ENCODE results near the gene HNRNPAB.
"Not testable (repeated sequence)": the region's sequence is repeated elsewhere in the genome, so short reads cannot be mapped to it uniquely, and the experiment has no call there.

Gene HNRNPAB

GRCh38 chr5:178196281-178196812, 8.0 kb upstream of the HNRNPAB start:
- no peak for DNase-seq (ENCODE audit: extremely low read depth in 1 of 2, low read depth in 1 of 2)

- no peak for DNase-seq (ENCODE audit: extremely low read depth in 1 of 2, low read depth in 1 of 2)
Measured at GRCh38 chr5:178196986-178197385, 7.3 kb upstream of the HNRNPAB start.

- DNase-seq (ENCODE audit: extremely low read depth in 1 of 2, low read depth in 1 of 2) = not testable (repeated sequence)
Measured at GRCh38 chr5:178198151-178198550, 6.2 kb upstream of the HNRNPAB start.

- DNase-seq (ENCODE audit: extremely low read depth in 1 of 2, low read depth in 1 of 2) = no peak
Measured at GRCh38 chr5:178198706-178199105, 5.6 kb upstream of the HNRNPAB start.

- no peak for DNase-seq (ENCODE audit: extremely low read depth in 1 of 2, low read depth in 1 of 2)
Measured at GRCh38 chr5:178199581-178200434, 4.5 kb upstream of the HNRNPAB start.

GRCh38 chr5:178201221-178201926, 3.0 kb upstream of the HNRNPAB start:
- no peak for DNase-seq (ENCODE audit: extremely low read depth in 1 of 2, low read depth in 1 of 2)

- DNase-seq (ENCODE audit: extremely low read depth in 1 of 2, low read depth in 1 of 2) = no peak
Measured at GRCh38 chr5:178201927-178202235, 2.5 kb upstream of the HNRNPAB start.

- DNase-seq (ENCODE audit: extremely low read depth in 1 of 2, low read depth in 1 of 2) = no peak
Measured at GRCh38 chr5:178202541-178202940, 1.8 kb upstream of the HNRNPAB start.

GRCh38 chr5:178203670-178204181, 607 bp upstream of the HNRNPAB start:
- DNase-seq (ENCODE audit: extremely low read depth in 1 of 2, low read depth in 1 of 2) = no peak

GRCh38 chr5:178204935-178205748, 809 bp downstream of the HNRNPAB start:
- DNase-seq (ENCODE audit: extremely low read depth in 1 of 2, low read depth in 1 of 2) = peak in 1 of 2 donors; percentile 53

GRCh38 chr5:178205749-178206047, 1.4 kb downstream of the HNRNPAB start:
- no peak for DNase-seq (ENCODE audit: extremely low read depth in 1 of 2, low read depth in 1 of 2)

- DNase-seq (ENCODE audit: extremely low read depth in 1 of 2, low read depth in 1 of 2) = no peak
Measured at GRCh38 chr5:178206166-178207101, 2.1 kb downstream of the HNRNPAB start.

GRCh38 chr5:178207183-178207916, 3.0 kb downstream of the HNRNPAB start:
- DNase-seq (ENCODE audit: extremely low read depth in 1 of 2, low read depth in 1 of 2) = no peak

GRCh38 chr5:178207917-178208280, 3.6 kb downstream of the HNRNPAB start:
- DNase-seq (ENCODE audit: extremely low read depth in 1 of 2, low read depth in 1 of 2) = no peak

- no peak for DNase-seq (ENCODE audit: extremely low read depth in 1 of 2, low read depth in 1 of 2)
Measured at GRCh38 chr5:178208540-178209227, 4.4 kb downstream of the HNRNPAB start.

GRCh38 chr5:178209334-178210072, 5.2 kb downstream of the HNRNPAB start:
- DNase-seq (ENCODE audit: extremely low read depth in 1 of 2, low read depth in 1 of 2) = no peak

- no peak for DNase-seq (ENCODE audit: extremely low read depth in 1 of 2, low read depth in 1 of 2)
Measured at GRCh38 chr5:178210073-178210535, 5.8 kb downstream of the HNRNPAB start.

GRCh38 chr5:178210686-178211085, 6.4 kb downstream of the HNRNPAB start:
- DNase-seq (ENCODE audit: extremely low read depth in 1 of 2, low read depth in 1 of 2) = no peak
